Measurements from ENCODE around the gene ST3GAL3.

DNA sequence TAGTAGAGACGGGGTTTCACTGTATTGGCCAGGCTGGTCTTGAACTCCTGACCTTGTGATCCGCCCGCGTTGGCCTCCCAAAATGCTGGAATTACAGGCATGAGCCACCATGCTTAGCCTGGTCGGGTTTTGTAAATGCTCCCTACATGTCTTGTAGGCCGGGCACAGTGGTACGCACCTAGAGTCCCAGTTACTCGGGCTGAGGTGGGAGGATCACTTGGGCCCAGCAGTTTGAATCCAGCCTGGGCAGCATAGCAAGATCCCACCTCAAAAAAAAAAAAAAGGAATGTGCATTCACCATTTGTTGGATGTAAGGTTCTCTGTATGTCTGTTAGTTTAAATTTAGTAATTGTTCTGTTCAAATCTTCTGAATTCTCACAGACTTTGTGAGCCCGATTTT lies 95.8 kb downstream of the ST3GAL3 start:
- no peak for TF ChIP-seq POLR2AphosphoS5 (IDR thresholded peaks at IDR 0.05; ENCODE audit: low read depth, low read length)
- no peak for TF ChIP-seq SIN3A (IDR thresholded peaks at IDR 0.05; ENCODE audit: borderline replicate concordance, insufficient read depth, low read length)
- TF ChIP-seq, protein P1, sequence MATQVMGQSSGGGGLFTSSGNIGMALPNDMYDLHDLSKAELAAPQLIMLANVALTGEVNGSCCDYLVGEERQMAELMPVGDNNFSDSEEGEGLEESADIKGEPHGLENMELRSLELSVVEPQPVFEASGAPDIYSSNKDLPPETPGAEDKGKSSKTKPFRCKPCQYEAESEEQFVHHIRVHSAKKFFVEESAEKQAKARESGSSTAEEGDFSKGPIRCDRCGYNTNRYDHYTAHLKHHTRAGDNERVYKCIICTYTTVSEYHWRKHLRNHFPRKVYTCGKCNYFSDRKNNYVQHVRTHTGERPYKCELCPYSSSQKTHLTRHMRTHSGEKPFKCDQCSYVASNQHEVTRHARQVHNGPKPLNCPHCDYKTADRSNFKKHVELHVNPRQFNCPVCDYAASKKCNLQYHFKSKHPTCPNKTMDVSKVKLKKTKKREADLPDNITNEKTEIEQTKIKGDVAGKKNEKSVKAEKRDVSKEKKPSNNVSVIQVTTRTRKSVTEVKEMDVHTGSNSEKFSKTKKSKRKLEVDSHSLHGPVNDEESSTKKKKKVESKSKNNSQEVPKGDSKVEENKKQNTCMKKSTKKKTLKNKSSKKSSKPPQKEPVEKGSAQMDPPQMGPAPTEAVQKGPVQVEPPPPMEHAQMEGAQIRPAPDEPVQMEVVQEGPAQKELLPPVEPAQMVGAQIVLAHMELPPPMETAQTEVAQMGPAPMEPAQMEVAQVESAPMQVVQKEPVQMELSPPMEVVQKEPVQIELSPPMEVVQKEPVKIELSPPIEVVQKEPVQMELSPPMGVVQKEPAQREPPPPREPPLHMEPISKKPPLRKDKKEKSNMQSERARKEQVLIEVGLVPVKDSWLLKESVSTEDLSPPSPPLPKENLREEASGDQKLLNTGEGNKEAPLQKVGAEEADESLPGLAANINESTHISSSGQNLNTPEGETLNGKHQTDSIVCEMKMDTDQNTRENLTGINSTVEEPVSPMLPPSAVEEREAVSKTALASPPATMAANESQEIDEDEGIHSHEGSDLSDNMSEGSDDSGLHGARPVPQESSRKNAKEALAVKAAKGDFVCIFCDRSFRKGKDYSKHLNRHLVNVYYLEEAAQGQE (IDR thresholded peaks at IDR 0.05; ENCODE audit: insufficient read depth in 1 of 2, low read depth in 2 of 2, low read length in 2 of 2) = no peak
- TF ChIP-seq TAF1 (IDR thresholded peaks at IDR 0.05; ENCODE audit: borderline replicate concordance, insufficient read depth, low read length) = no peak

Data from PFSK-1 (cell line).